CD14-positive monocyte (primary cell): ENCODE data around the gene PICK1. TPM values are rescaled to one million over a fixed set of nuclear protein-coding genes. Genes with fewer than 3 reads are reported as not detected.

Source experiments
- DNase-seq, 3 donors: peaks; one replicate each; pipeline ENCODE4 v3.0.0-alpha.2; 2011 to 2022
- H2AFZ ChIP-seq: 2 replicates; pipeline ENCODE4 v1.6.0; 2012; ENCODE audit warnings: mild to moderate bottlenecking, low read depth, low read length, inconsistent platforms; ENCODE audit not compliant: insufficient read depth, poor library complexity, severe bottlenecking
- H3K27ac ChIP-seq, 2 donors: 1 replicate in 1 of 2; 2 replicates in 1 of 2; pipeline ENCODE4 v1.5.1; 2012 to 2013; ENCODE audit warnings: low read length in 2 of 2, control low read depth in 1 of 2, inconsistent platforms in 1 of 2, low read depth in 1 of 2, mild to moderate bottlenecking in 1 of 2
- H3K27me3 ChIP-seq, 2 donors: one replicate each; pipeline versions ENCODE4 v1.6.0 to v1.6.1; 2011 to 2013; ENCODE audit warnings: low read length in 2 of 2; ENCODE audit not compliant: control insufficient read depth in 2 of 2, insufficient read depth in 2 of 2
- H3K36me3 ChIP-seq, 2 donors: replicated peaks in 1 of 2; 1 replicate in 1 of 2; 2 replicates in 1 of 2; pipeline versions ENCODE4 v1.5.1 to v1.6.1; 2012 to 2013; ENCODE audit warnings: low read length in 2 of 2, control low read depth in 1 of 2, inconsistent platforms in 1 of 2, mild to moderate bottlenecking in 1 of 2; ENCODE audit not compliant: insufficient read depth in 2 of 2, control insufficient read depth in 1 of 2
- H3K4me1 ChIP-seq, 2 donors: 1 replicate in 1 of 2; 2 replicates in 1 of 2; pipeline versions ENCODE4 v1.5.1 to v1.6.1; 2012 to 2013; ENCODE audit warnings: low read length in 2 of 2, control low read depth in 1 of 2, inconsistent platforms in 1 of 2, mild to moderate bottlenecking in 1 of 2, moderate library complexity in 1 of 2; ENCODE audit not compliant: insufficient read depth in 2 of 2, control insufficient read depth in 1 of 2
- H3K4me2 ChIP-seq: replicated peaks from 2 replicates; pipeline ENCODE3; 2012; ENCODE audit warnings: low read length, moderate library complexity, mild to moderate bottlenecking; ENCODE audit not compliant: poor library complexity, severe bottlenecking; ENCODE audit errors: extremely low read depth
- H3K4me3 ChIP-seq, 3 experiments: fragments of 200-600 bp in 1 of 3; sonication (generic) in 1 of 3; replicated peaks in 1 of 3; 1 replicate in 2 of 3; 2 replicates in 1 of 3; pipeline ENCODE4 v1.5.1; 2011 to 2013; ENCODE audit warnings: low read length in 3 of 3, mild to moderate bottlenecking in 3 of 3, control low read depth in 2 of 3, low read depth in 2 of 3, inconsistent platforms in 1 of 3, moderate library complexity in 1 of 3
- H3K79me2 ChIP-seq: 2 replicates; pipeline ENCODE4 v1.6.0; 2012; ENCODE audit warnings: mild to moderate bottlenecking, control low read depth, inconsistent platforms, low read length, moderate library complexity; ENCODE audit not compliant: insufficient read depth
- H3K9ac ChIP-seq: 2 replicates; pipeline ENCODE4 v1.6.0; 2017; ENCODE audit warnings: low read length, mild to moderate bottlenecking; ENCODE audit not compliant: insufficient read depth, poor library complexity, severe bottlenecking
- H3K9me3 ChIP-seq, 2 donors: replicated peaks in 1 of 2; 1 replicate in 1 of 2; 2 replicates in 1 of 2; pipeline versions ENCODE4 v1.5.1 to v1.6.1; 2012 to 2013; ENCODE audit warnings: low read length in 2 of 2, control low read depth in 1 of 2; ENCODE audit not compliant: control insufficient read depth in 1 of 2, insufficient read depth in 1 of 2
- H4K20me1 ChIP-seq: 2 replicates; pipeline ENCODE4 v1.6.0; 2012; ENCODE audit warnings: mild to moderate bottlenecking, low read length, control low read depth, moderate library complexity; ENCODE audit not compliant: insufficient read depth
- H3K27ac Mint-ChIP-seq, 7 donors: one replicate each; pipeline ENCODE4 v1.8.0; 2020; ENCODE audit warnings: mild to moderate bottlenecking in 7 of 7, mixed read lengths in 7 of 7, moderate library complexity in 6 of 7, inconsistent platforms in 2 of 7
- H3K27me3 Mint-ChIP-seq, 3 donors: one replicate each; pipeline ENCODE4 v1.8.0; 2021 to 2022; ENCODE audit warnings: low read depth in 3 of 3, mild to moderate bottlenecking in 3 of 3, mixed read lengths in 3 of 3, moderate library complexity in 3 of 3, inconsistent platforms in 1 of 3
- H3K36me3 Mint-ChIP-seq, 2 donors: one replicate each; pipeline ENCODE4 v1.8.0; 2020; ENCODE audit warnings: mixed read lengths in 2 of 2, inconsistent platforms in 1 of 2, mild to moderate bottlenecking in 1 of 2
- H3K4me1 Mint-ChIP-seq: one replicate; pipeline ENCODE4 v1.8.0; 2020; ENCODE audit warnings: mild to moderate bottlenecking, mixed read lengths
- H3K4me3 Mint-ChIP-seq, 2 donors: one replicate each; pipeline ENCODE4 v1.8.0; 2020; ENCODE audit warnings: mild to moderate bottlenecking in 2 of 2, mixed read lengths in 2 of 2, moderate library complexity in 1 of 2
- H3K9me3 Mint-ChIP-seq, 7 donors: one replicate each; pipeline ENCODE4 v1.8.0; 2020 to 2022; ENCODE audit warnings: mixed read lengths in 7 of 7, mild to moderate bottlenecking in 6 of 7, moderate library complexity in 6 of 7, inconsistent platforms in 2 of 7
- WGBS: methylation state at CpG from one replicate; pipeline ENCODE4 v1.1.5; 2013; ENCODE audit warnings: missing lambda C conversion rate; ENCODE audit not compliant: insufficient coverage; 5-methylcytosine and 5-hydroxymethylcytosine counted together
- intact Hi-C, 2 donors: fragments of 100-400 bp; cut with micrococcal nuclease; formaldehyde crosslinking; loops; one replicate each; pipeline versions ENCODE4 v1.15.0 to v1.15.1; 2023
- polyA plus RNA-seq, 3 donors: library from polyadenylated mRNA; depleted of rRNA in 1 of 3; unstranded in 2 of 3; stranded (reverse) in 1 of 3; fragments of 300-500 nt in 2 of 3; fragments of >200 nt in 1 of 3; fragmentation: Illumina TruSeq in 2 of 3; gene quantifications; 1 replicate in 2 of 3; 2 replicates in 1 of 3; pipeline ENCODE4 v1.2.3, GENCODE V29; 2012 to 2021
- TF ChIP-seq, protein P1 (sequence below): fragments of 200-600 bp; IDR thresholded peaks from one replicate; pipeline ENCODE4 v1.8.0; 2022; ENCODE audit warnings: antibody characterized with exemption, mild to moderate bottlenecking

PICK1 gene
- polyA plus RNA-seq, 3 donors, result 6.4 to 16.9 (median 7.2) TPM

DNA sequence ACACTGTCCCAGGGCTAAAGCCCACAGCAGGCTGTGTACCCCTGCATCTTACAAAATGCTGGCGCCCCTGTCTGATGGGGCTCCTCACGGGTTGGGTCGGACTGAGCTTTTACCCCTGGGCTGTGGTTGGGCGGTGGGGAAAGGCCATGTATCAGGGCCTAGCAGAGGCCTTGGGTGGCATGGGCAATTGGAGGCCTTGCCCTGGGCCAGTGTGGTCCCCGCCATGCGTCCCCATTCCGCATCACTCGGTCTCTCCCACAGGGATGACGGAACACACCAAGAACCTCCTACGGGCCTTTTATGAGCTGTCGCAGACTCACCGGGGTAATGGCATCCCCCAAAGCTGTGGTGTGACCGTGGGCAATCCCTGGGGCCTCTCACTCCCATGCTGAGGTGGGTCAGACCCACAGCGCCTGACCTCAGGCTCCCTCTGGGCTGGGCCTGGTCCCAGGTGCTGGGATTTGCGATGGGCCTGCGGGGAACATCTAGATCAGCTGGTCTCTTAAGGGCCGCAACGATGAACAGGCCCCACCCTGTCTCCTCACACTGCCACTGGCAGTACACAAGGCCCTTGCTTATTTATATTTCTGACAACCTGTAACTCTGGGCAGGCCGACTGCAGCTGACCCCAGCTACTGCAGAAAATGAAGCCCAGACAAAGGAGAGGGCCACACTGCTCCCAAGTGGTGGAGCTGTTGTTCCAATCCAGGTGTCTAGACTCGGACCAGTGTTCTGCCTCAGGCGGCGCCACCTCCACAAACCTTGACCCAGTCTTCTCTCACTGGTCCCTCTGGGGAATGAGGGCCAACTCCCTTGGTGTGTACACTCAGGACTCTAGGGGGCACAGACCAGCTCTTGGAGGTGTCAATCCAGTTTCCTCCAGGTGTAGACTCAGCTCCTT, 14.5 kb downstream of the PICK1 start:
- DNase-seq, result no peak
- WGBS, result 98% methylated on average over 20 of the region's 22 CpGs
- Histone ChIP-seq H3K4me3 (no peak overlapping the region), H3K4me1 (no peaks in the 10 kb centered on the region), H3K79me2 (no peaks in the 10 kb centered on the region), H3K27ac (no peak overlapping the region), H3K9me3 (no peaks in the 10 kb centered on the region), H4K20me1 (no peaks in the 10 kb centered on the region), H3K9ac (no peak overlapping the region), H3K4me2 (no peak overlapping the region), H2AFZ (no peak overlapping the region), H3K36me3 (peaks cover 64 to 65% of the 10 kb centered on the region in 2 donors), H3K27me3 (no peaks in the 10 kb centered on the region)
- Mint-ChIP-seq H3K4me3 (no peak overlapping the region), H3K9me3 (peaks cover 0 to 2% (median 0%) of the 10 kb centered on the region in 7 donors), H3K36me3 (peaks cover 36 to 69% of the 10 kb centered on the region in 2 donors), H3K27ac (peak overlapping the region in 1 of 7 donors; percentile 19), H3K4me1 (no peaks in the 10 kb centered on the region), H3K27me3 (peaks cover 0 to 5% (median 1%) of the 10 kb centered on the region in 3 donors)
- TF ChIP-seq, protein P1, sequence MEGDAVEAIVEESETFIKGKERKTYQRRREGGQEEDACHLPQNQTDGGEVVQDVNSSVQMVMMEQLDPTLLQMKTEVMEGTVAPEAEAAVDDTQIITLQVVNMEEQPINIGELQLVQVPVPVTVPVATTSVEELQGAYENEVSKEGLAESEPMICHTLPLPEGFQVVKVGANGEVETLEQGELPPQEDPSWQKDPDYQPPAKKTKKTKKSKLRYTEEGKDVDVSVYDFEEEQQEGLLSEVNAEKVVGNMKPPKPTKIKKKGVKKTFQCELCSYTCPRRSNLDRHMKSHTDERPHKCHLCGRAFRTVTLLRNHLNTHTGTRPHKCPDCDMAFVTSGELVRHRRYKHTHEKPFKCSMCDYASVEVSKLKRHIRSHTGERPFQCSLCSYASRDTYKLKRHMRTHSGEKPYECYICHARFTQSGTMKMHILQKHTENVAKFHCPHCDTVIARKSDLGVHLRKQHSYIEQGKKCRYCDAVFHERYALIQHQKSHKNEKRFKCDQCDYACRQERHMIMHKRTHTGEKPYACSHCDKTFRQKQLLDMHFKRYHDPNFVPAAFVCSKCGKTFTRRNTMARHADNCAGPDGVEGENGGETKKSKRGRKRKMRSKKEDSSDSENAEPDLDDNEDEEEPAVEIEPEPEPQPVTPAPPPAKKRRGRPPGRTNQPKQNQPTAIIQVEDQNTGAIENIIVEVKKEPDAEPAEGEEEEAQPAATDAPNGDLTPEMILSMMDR, result no peak
- intact Hi-C loops, result loop anchor here in 1 of 2 donors (5.0 kb wide), 1 partner anchor 41 kb away; the partner anchor contains the start of gene BAIAP2L2

DNA sequence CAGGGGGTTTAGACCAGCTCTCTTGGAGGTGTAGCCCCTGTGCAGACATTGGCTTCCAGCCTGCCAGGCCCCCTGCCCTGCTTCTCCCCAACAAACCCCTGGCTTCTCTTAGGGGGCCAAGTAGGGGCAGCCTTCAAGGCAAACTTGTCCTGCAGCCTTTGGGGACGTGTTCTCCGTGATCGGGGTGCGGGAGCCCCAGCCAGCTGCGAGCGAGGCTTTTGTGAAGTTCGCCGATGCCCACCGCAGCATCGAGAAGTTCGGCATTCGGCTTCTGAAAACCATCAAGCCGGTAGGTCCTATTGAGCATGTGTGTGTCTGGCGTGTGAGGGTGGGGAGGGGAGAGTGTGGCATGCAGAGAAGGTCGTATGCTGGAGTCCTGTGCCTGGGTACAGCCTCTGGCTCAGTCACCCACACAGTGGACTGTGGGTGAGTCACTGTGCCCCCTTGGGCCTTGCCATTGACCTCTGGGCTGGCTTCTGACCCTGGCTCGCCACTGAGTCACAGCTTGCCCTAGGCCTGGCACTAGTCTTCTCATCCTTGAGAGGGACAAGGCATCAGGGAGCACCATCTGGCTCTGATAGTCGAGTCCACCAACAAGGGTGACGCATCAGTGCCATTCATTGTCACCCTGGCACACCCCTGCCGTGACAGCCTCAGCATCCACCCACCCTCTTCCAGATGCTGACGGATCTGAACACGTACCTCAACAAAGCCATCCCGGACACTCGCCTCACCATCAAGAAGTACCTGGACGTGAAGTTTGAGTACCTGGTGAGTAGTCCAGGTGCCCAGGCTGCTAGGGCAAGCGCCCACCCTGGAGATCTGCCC, 15.3 kb downstream of the PICK1 start:
- intact Hi-C loops, result loop anchor here in 1 of 2 donors (5.0 kb wide), 1 partner anchor 40 kb away; the partner anchor contains the start of gene BAIAP2L2
- Histone ChIP-seq H3K9me3 (no peaks in the 10 kb centered on the region), H3K9ac (no peak overlapping the region), H3K27ac (no peak overlapping the region), H3K27me3 (no peaks in the 10 kb centered on the region), H3K4me1 (no peaks in the 10 kb centered on the region), H2AFZ (no peak overlapping the region), H3K36me3 (peaks cover 58 to 62% of the 10 kb centered on the region in 2 donors), H4K20me1 (no peaks in the 10 kb centered on the region), H3K4me3 (no peak overlapping the region), H3K79me2 (no peaks in the 10 kb centered on the region), H3K4me2 (no peak overlapping the region)
- 98% methylated on average over 25 of the region's 25 CpGs for WGBS
- TF ChIP-seq, protein P1, result no peak
- peaks cover 0 to 5% (median 1%) of the 10 kb centered on the region in 3 donors for H3K27me3 Mint-ChIP-seq
- H3K4me1 Mint-ChIP-seq, result no peaks in the 10 kb centered on the region
- peaks cover 0 to 2% (median 0%) of the 10 kb centered on the region in 7 donors for H3K9me3 Mint-ChIP-seq
- H3K27ac Mint-ChIP-seq, result peak overlapping the region in 1 of 7 donors; percentile 19
- DNase-seq, result no peak
- peaks cover 35 to 62% of the 10 kb centered on the region in 2 donors for H3K36me3 Mint-ChIP-seq
- no peak overlapping the region for H3K4me3 Mint-ChIP-seq
